ENCODE data around the gene ZIC3. TPM values are rescaled to one million over a fixed set of nuclear protein-coding genes. Genes with fewer than 3 reads are reported as not detected.

ZIC3 gene
- total RNA-seq, 1 experiment from 2014 or later, result 8.9 TPM

- Histone ChIP-seq H3K9me3 (ENCODE audit: low read depth, low read length, poor library complexity, severe bottlenecking) (no peaks in the 10 kb centered on the region), H3K4me3 (ENCODE audit: low read depth, low read length, poor library complexity, severe bottlenecking) (no peak overlapping the region), H3K27me3 (replicated peaks; ENCODE audit: insufficient read depth, low read depth, low read length, poor library complexity) (no peaks in the 10 kb centered on the region), H3K36me3 (ENCODE audit: insufficient read depth, low read length, poor library complexity, severe bottlenecking) (no peaks in the 10 kb centered on the region), H3K4me1 (ENCODE audit: insufficient read depth, low read length, poor library complexity, severe bottlenecking) (no peaks in the 10 kb centered on the region), H3K27ac (ENCODE audit: low read depth, low read length, poor library complexity, severe bottlenecking) (no peak overlapping the region)
- no peak for TF ChIP-seq EZH2 (IDR thresholded peaks at IDR 0.05; ENCODE audit: borderline replicate concordance, low read depth, low read length, poor library complexity, severe bottlenecking)
- TF ChIP-seq CTCF (conservative IDR thresholded peaks at IDR 0.05; ENCODE audit: low read depth, low read length), result no peak
- no TSS peak for BruUV-seq (replicated peaks)
- DNase-seq (ENCODE audit: low spot score), result no peak
- POLR2A ChIA-PET (ENCODE audit: low non-redundant PET), result no interaction called here
- CTCF ChIA-PET, result no interaction called here
- intact Hi-C loops (cut with micrococcal nuclease; ENCODE audit: unreplicated experiment), result no loop called here
These were observed 34.8 kb downstream of the ZIC3 start for GRCh38 chrX:137600769-137601168.
